Transverse colon (tissue), 3 donors: ENCODE measurements around the gene SPARC.

Experiments used
- EP300 ChIP-seq: sonication (generic); formaldehyde crosslinking; IDR thresholded peaks from one replicate; pipeline ENCODE4 v1.6.1; 2017; ENCODE audit warnings: antibody characterized with exemption, low read depth
- POLR2A ChIP-seq: fragments of 450-650 bp; IDR thresholded peaks from one replicate; pipeline ENCODE4 v1.6.1; 2016; ENCODE audit warnings: antibody characterized with exemption, mild to moderate bottlenecking, moderate library complexity
- TF ChIP-seq, protein P1 (sequence below), 5 experiments: fragments of 200-600 bp in 3 of 5; fragments of 450-650 bp in 2 of 5; sonication (generic) in 3 of 5; IDR thresholded peaks; 1 replicate in 2 of 5; 2 replicates in 3 of 5; pipeline ENCODE4 v1.5.1; 2016 to 2017; ENCODE audit warnings: antibody characterized with exemption in 5 of 5, inconsistent platforms in 3 of 5, mild to moderate bottlenecking in 2 of 5, moderate library complexity in 1 of 5

DNA sequence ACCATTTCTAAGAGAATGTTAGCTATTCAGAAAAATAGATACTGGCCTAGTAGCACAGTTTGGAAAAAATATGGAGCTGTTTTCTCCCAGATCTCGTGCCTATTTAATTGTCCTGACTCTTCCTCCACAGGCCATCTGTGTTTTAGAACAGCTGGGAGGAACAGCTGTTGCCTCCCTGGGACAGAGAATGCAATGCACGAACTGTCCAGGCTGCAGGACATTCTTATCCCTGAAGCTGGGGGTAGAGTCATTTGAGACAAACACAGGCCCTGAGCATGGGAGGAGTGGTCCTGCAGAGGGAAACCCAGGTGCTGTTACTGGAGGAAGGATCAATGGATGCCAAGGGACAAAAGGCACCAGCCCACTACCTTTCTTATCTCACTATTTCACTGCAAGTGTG is 20.9 kb upstream of the SPARC start:
- TF ChIP-seq EP300 (no peak), POLR2A (no peak)
- TF ChIP-seq, protein P1, sequence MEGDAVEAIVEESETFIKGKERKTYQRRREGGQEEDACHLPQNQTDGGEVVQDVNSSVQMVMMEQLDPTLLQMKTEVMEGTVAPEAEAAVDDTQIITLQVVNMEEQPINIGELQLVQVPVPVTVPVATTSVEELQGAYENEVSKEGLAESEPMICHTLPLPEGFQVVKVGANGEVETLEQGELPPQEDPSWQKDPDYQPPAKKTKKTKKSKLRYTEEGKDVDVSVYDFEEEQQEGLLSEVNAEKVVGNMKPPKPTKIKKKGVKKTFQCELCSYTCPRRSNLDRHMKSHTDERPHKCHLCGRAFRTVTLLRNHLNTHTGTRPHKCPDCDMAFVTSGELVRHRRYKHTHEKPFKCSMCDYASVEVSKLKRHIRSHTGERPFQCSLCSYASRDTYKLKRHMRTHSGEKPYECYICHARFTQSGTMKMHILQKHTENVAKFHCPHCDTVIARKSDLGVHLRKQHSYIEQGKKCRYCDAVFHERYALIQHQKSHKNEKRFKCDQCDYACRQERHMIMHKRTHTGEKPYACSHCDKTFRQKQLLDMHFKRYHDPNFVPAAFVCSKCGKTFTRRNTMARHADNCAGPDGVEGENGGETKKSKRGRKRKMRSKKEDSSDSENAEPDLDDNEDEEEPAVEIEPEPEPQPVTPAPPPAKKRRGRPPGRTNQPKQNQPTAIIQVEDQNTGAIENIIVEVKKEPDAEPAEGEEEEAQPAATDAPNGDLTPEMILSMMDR (IDR thresholded peaks at IDR 0.05): no peak
